Measurements from ENCODE around the gene REXO1. TPM values are rescaled to one million over a fixed set of nuclear protein-coding genes. Genes with fewer than 3 reads are reported as not detected.
"Not testable (repeated sequence)": the region's sequence is repeated elsewhere in the genome, so short reads cannot be mapped to it uniquely, and the experiment has no call there.

The REXO1 gene
- polyA plus RNA-seq, 1 donor = 29.0 TPM

- DNase-seq = not testable (repeated sequence)
Observed at GRCh38 chr19:1876496-1877279, 28.4 kb upstream of the REXO1 start.

GRCh38 chr19:1875646-1876495, 27.6 kb upstream of the REXO1 start:
- DNase-seq = peak; percentile 90

- not testable (repeated sequence) for DNase-seq
Observed at GRCh38 chr19:1875265-1875645, 27.0 kb upstream of the REXO1 start.

GRCh38 chr19:1874554-1875185, 26.4 kb upstream of the REXO1 start:
- no peak for DNase-seq

GRCh38 chr19:1873524-1874473, 25.5 kb upstream of the REXO1 start:
- no peak for DNase-seq

- no peak for DNase-seq
Observed at GRCh38 chr19:1872807-1873523, 24.7 kb upstream of the REXO1 start.

GRCh38 chr19:1871630-1872029, 23.3 kb upstream of the REXO1 start:
- no peak for DNase-seq

- DNase-seq = no peak
Observed at GRCh38 chr19:1871140-1871597, 22.9 kb upstream of the REXO1 start.

GRCh38 chr19:1868971-1869370, 20.7 kb upstream of the REXO1 start:
- no peak for DNase-seq

GRCh38 chr19:1867349-1867724, 19.1 kb upstream of the REXO1 start:
- no peak for DNase-seq

- no peak for DNase-seq
Observed at GRCh38 chr19:1866693-1867348, 18.5 kb upstream of the REXO1 start.

- DNase-seq = no peak
Observed at GRCh38 chr19:1865172-1866010, 17.1 kb upstream of the REXO1 start.

- no peak for DNase-seq
Observed at GRCh38 chr19:1864480-1865171, 16.3 kb upstream of the REXO1 start.

GRCh38 chr19:1863638-1864479, 15.6 kb upstream of the REXO1 start:
- DNase-seq = peak; percentile 90

GRCh38 chr19:1863328-1863637, 15.0 kb upstream of the REXO1 start, which contains the start of gene KLF16:
TSS of gene KLF16 (minus strand) at chr19:1863579. CDS start at chr19:1863497, 82 bp downstream.
- DNase-seq = no peak

GRCh38 chr19:1862424-1863327, 14.4 kb upstream of the REXO1 start:
- no peak for DNase-seq

- no peak for DNase-seq
Observed at GRCh38 chr19:1862068-1862423, 13.8 kb upstream of the REXO1 start.

All from left kidney (tissue), 2 donors.